ENCODE results near the gene STRN3. TPM values are rescaled to one million over a fixed set of nuclear protein-coding genes. Genes with fewer than 3 reads are reported as not detected.

The STRN3 gene
- total RNA-seq, 1 donor from 2014 or later: 42.7 TPM

DNA sequence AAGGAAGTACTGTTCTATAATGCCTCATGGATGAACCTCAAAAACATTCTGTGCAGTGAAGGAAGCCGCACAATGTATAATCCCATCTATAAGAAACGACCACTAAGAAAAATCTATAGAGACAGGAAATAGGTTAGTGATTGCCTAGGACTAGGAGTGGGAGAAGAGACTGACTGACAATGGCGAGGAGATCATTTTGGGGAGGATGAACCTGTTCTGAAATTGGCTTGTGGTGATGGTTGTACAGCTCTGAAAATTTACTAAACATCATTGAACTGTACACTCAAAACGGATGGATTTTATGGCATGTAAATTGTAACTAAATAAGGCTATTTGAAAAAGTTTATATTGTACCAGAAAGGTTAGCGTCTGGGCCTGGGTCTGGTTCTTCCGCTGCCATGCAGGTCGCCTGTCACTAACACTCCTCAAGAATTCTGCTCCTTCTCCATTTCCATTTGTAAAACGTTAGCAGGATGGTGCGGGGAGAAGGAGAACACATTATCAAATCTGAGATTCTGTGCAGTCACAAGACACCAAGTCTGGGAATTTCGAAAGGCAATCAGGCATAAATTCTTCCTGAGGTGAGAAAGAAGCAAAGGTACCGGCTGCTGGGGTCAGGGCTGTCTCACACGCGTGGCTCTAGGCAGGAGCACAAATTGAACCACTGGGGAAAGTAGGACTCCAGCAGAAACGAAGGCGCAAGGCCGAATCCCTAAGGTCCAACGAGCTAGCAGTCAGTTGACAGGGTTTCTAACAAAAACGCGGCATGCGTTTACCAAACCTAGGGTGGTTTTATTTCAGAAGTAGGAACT lies 152.7 kb downstream of the STRN3 start:
- TF ChIP-seq, protein P1, sequence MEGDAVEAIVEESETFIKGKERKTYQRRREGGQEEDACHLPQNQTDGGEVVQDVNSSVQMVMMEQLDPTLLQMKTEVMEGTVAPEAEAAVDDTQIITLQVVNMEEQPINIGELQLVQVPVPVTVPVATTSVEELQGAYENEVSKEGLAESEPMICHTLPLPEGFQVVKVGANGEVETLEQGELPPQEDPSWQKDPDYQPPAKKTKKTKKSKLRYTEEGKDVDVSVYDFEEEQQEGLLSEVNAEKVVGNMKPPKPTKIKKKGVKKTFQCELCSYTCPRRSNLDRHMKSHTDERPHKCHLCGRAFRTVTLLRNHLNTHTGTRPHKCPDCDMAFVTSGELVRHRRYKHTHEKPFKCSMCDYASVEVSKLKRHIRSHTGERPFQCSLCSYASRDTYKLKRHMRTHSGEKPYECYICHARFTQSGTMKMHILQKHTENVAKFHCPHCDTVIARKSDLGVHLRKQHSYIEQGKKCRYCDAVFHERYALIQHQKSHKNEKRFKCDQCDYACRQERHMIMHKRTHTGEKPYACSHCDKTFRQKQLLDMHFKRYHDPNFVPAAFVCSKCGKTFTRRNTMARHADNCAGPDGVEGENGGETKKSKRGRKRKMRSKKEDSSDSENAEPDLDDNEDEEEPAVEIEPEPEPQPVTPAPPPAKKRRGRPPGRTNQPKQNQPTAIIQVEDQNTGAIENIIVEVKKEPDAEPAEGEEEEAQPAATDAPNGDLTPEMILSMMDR (IDR thresholded peaks at IDR 0.05; ENCODE audit: unreplicated experiment): no peak
- no peak for DNase-seq (ENCODE audit: low spot score)
- Mint-ChIP-seq H3K4me3 (ENCODE audit: unreplicated experiment) (peak overlapping the region; percentile 7), H3K27me3 (ENCODE audit: unreplicated experiment) (peaks cover 9% of the 10 kb centered on the region), H3K27ac (ENCODE audit: unreplicated experiment) (no peak overlapping the region), H3K36me3 (ENCODE audit: low read depth, unreplicated experiment) (peaks cover 5% of the 10 kb centered on the region), H3K9me3 (ENCODE audit: unreplicated experiment) (no peaks in the 10 kb centered on the region), H3K4me1 (ENCODE audit: unreplicated experiment) (peaks cover 12% of the 10 kb centered on the region)

DNA sequence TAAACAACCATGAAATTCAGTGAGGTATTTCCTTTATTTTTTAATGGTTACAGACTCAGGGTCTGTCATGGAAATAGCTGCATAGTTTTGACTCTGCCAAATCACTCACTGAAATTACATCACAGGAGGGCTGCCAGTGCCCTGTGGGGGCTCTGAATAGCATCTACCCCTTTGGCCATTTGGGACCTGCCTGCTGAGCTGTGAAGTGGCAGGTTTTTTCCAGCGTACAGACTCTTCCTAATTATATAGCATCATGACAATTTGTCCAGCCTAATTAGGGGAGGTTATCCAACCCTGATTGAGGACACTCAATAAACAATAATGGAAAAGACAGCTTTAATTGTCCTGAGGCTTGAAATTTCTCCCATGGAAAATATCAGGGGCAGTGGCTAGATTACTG lies 153.6 kb downstream of the STRN3 start:
- H3K4me1 Mint-ChIP-seq (ENCODE audit: unreplicated experiment): peaks cover 10% of the 10 kb centered on the region
- H3K36me3 Mint-ChIP-seq (ENCODE audit: low read depth, unreplicated experiment): peaks cover 5% of the 10 kb centered on the region
- H3K27me3 Mint-ChIP-seq (ENCODE audit: unreplicated experiment): peaks cover 9% of the 10 kb centered on the region
- H3K9me3 Mint-ChIP-seq (ENCODE audit: unreplicated experiment): no peaks in the 10 kb centered on the region
- H3K4me3 Mint-ChIP-seq (ENCODE audit: unreplicated experiment): no peak overlapping the region
- H3K27ac Mint-ChIP-seq (ENCODE audit: unreplicated experiment): no peak overlapping the region
- TF ChIP-seq, protein P1 (IDR thresholded peaks at IDR 0.05; ENCODE audit: unreplicated experiment): no peak
- DNase-seq (ENCODE audit: low spot score): no peak

DNA sequence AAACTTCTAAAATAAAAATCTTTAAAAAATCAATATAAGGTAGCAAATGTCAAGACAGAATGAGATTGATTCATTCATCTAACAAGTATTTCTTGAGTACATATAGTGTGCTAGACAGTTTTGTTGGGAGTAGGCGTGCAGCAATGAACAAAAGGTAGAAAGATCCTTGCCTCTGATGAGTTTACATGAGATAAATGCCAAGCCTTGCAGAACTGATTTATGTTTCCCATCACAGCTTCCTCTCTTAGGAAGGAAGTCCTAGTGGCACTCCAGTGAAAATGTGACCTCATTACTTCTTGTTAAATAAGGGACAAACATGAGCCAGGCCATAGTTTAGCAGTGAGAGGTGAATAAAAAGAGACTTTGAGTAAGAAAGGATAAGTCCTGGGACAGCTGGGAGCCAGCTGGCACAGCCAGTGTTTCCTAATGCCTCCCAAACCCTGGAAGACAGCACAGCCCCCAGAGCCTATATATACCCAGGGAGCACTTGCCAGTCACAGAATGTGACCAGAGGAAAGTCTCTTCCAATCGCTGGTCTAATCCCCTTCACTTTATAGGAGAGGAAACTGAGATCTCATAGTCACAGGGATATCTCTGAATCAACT lies 156.5 kb downstream of the STRN3 start:
- Mint-ChIP-seq H3K27ac (ENCODE audit: unreplicated experiment) (no peak overlapping the region), H3K9me3 (ENCODE audit: unreplicated experiment) (no peaks in the 10 kb centered on the region), H3K27me3 (ENCODE audit: unreplicated experiment) (peaks cover 3% of the 10 kb centered on the region), H3K4me1 (ENCODE audit: unreplicated experiment) (peaks cover 2% of the 10 kb centered on the region), H3K36me3 (ENCODE audit: low read depth, unreplicated experiment) (peaks cover 2% of the 10 kb centered on the region), H3K4me3 (ENCODE audit: unreplicated experiment) (no peak overlapping the region)
- DNase-seq (ENCODE audit: low spot score): no peak
- TF ChIP-seq, protein P1 (IDR thresholded peaks at IDR 0.05; ENCODE audit: unreplicated experiment): no peak

DNA sequence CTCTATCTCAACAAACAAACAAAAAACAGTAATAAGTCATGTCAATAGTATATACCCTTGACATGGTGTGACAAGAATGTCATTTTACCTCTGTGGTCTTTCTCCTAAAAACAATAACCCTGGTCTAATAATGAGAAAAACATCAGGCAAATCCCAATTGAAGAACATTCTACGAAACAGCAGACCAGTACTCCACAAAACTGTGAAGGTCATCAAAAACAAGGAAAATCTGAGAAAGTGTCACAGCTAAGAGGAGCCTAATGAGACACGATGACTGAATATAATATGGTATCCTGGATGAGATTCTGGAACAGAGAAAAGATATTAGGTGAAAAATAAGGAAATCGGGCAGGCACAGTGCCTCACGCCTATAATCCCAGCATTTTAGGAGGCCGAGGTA lies 157.4 kb downstream of the STRN3 start:
- Mint-ChIP-seq H3K27ac (ENCODE audit: unreplicated experiment) (no peak overlapping the region), H3K27me3 (ENCODE audit: unreplicated experiment) (peaks cover 3% of the 10 kb centered on the region), H3K4me3 (ENCODE audit: unreplicated experiment) (no peak overlapping the region), H3K9me3 (ENCODE audit: unreplicated experiment) (no peaks in the 10 kb centered on the region), H3K36me3 (ENCODE audit: low read depth, unreplicated experiment) (peaks cover 2% of the 10 kb centered on the region), H3K4me1 (ENCODE audit: unreplicated experiment) (peaks cover 2% of the 10 kb centered on the region)
- DNase-seq (ENCODE audit: low spot score): no peak
- TF ChIP-seq, protein P1 (IDR thresholded peaks at IDR 0.05; ENCODE audit: unreplicated experiment): no peak

DNA sequence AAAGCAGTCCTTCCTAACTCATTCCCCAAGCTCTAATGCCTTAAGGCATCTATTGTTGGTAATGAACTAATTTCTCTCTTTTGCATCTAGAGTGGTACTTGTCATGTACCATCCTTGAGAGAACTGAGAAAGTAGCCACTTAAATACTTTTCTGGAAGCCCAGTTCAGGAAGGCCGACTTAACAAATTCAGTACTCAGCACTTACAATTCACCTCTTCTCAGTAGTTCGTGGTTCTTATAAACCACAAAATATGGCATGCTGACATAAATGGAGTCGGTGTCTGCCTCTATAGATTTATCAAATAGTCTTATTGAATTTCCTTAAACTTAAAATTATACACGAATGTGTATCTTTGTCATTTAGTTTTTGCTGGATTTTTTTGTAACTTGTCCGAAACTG lies 161.2 kb downstream of the STRN3 start:
- Mint-ChIP-seq H3K9me3 (ENCODE audit: unreplicated experiment) (no peaks in the 10 kb centered on the region), H3K4me3 (ENCODE audit: unreplicated experiment) (no peak overlapping the region), H3K27ac (ENCODE audit: unreplicated experiment) (no peak overlapping the region)

More for the DNA sequence above, 161.2 kb downstream of the STRN3 start:
- Mint-ChIP-seq H3K4me1 (ENCODE audit: unreplicated experiment) (peaks cover 10% of the 10 kb centered on the region), H3K36me3 (ENCODE audit: low read depth, unreplicated experiment) (no peaks in the 10 kb centered on the region), H3K27me3 (ENCODE audit: unreplicated experiment) (no peaks in the 10 kb centered on the region)
- no peak for DNase-seq (ENCODE audit: low spot score)
- TF ChIP-seq, protein P1 (IDR thresholded peaks at IDR 0.05; ENCODE audit: unreplicated experiment): no peak
